ENCODE results near the gene SSH2. TPM values are rescaled to one million over a fixed set of nuclear protein-coding genes. Genes with fewer than 3 reads are reported as not detected.

The SSH2 gene
- total and polyA plus RNA-seq, 4 donors, result 7.5 to 14.1 (median 11.2) TPM

DNA sequence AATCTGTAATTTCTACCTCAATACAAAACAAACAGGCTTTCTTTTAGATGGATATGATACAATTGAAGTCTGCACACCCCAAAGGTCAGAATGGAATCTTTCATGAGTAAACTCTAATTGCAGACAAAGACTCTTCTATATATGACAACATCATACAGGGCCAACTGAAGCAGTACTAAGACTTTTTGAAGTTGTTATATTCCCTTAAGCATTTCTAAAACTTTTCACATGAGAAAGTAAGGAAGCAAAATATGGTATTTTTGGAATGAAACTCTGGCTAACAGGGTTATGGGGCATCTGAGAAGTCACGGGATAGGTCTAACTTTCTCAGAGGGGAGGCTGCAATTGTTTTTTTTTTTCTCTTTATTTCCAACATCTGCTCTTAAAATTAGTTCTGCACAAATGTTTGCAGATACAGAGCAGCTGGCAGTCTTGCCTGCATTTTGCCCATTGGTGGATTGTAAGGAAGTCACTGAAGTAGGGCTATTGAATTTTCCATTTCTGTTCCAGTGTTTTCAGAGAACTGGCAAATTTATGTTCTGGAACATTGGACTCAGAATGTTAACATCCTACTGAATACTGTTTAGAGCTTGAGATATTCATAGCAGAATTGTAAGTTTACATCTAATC is 59.1 kb downstream of the SSH2 start (continued):
- no peak for TF ChIP-seq MAX (IDR thresholded peaks at IDR 0.05)
- no peak for TF ChIP-seq EGR1 (IDR thresholded peaks at IDR 0.05; ENCODE audit: low read depth in 2 of 2)
- no peak for TF ChIP-seq SP1 (IDR thresholded peaks at IDR 0.05)
- no peak for TF ChIP-seq JUND (IDR thresholded peaks at IDR 0.05)
- no peak for TF ChIP-seq RAD21 (IDR thresholded peaks at IDR 0.05)
- TF ChIP-seq HNF4A (conservative IDR thresholded peaks at IDR 0.05), result no peak
- TF ChIP-seq NR2F2 (IDR thresholded peaks at IDR 0.05), result no peak
- no peak for TF ChIP-seq CTCF (IDR thresholded peaks at IDR 0.05; ENCODE audit: low read depth, low read length, missing input control)
- TF ChIP-seq FOXA1 (IDR thresholded peaks at IDR 0.05), result no peak
- TF ChIP-seq GABPA (IDR thresholded peaks at IDR 0.05 in 1 of 2, conservative IDR thresholded peaks at IDR 0.05 in 1 of 2), result no peak

- no peaks in the 10 kb centered on the region for H3K27me3 ChIP-seq (ENCODE audit: control insufficient read depth in 4 of 4, insufficient read depth in 4 of 4, low read length in 3 of 4)
- H3K9me3 ChIP-seq (ENCODE audit: control insufficient read depth in 4 of 4, low read length in 3 of 4), result no peaks in the 10 kb centered on the region
- H3K36me3 ChIP-seq (ENCODE audit: control insufficient read depth in 4 of 4, insufficient read depth in 3 of 4, low read depth in 1 of 4, low read length in 3 of 4), result peaks cover 0 to 1% (median 0%) of the 10 kb centered on the region in 4 donors
- H3K9ac ChIP-seq (ENCODE audit: low read depth in 1 of 2, low read length in 2 of 2), result no peak overlapping the region
- H3K4me1 ChIP-seq (ENCODE audit: control insufficient read depth in 4 of 4, insufficient read depth in 4 of 4, low read length in 3 of 4), result no peaks in the 10 kb centered on the region
- DNase-seq (ENCODE audit: low spot score), result no peak
- H3K27ac ChIP-seq (ENCODE audit: low read depth in 1 of 2, low read length in 2 of 2), result no peak overlapping the region
- no peak for TF ChIP-seq HNF4G (IDR thresholded peaks at IDR 0.05)
- TF ChIP-seq YY1 (IDR thresholded peaks at IDR 0.05), result no peak
- TF ChIP-seq TAF1 (conservative IDR thresholded peaks at IDR 0.05), result no peak
- TF ChIP-seq RAD21 (IDR thresholded peaks at IDR 0.05), result peak; percentile 42 to 49
- TF ChIP-seq MAX (IDR thresholded peaks at IDR 0.05), result no peak
- TF ChIP-seq FOXA1 (IDR thresholded peaks at IDR 0.05), result no peak
- no peak for TF ChIP-seq NR2F2 (IDR thresholded peaks at IDR 0.05)
- TF ChIP-seq, protein P1, sequence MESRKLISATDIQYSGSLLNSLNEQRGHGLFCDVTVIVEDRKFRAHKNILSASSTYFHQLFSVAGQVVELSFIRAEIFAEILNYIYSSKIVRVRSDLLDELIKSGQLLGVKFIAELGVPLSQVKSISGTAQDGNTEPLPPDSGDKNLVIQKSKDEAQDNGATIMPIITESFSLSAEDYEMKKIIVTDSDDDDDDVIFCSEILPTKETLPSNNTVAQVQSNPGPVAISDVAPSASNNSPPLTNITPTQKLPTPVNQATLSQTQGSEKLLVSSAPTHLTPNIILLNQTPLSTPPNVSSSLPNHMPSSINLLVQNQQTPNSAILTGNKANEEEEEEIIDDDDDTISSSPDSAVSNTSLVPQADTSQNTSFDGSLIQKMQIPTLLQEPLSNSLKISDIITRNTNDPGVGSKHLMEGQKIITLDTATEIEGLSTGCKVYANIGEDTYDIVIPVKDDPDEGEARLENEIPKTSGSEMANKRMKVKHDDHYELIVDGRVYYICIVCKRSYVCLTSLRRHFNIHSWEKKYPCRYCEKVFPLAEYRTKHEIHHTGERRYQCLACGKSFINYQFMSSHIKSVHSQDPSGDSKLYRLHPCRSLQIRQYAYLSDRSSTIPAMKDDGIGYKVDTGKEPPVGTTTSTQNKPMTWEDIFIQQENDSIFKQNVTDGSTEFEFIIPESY (IDR thresholded peaks at IDR 0.05), result no peak
- TF ChIP-seq CTCF (IDR thresholded peaks at IDR 0.05; ENCODE audit: low read depth, low read length, missing input control), result peak; percentile 13
- no peak for TF ChIP-seq ATF3 (IDR thresholded peaks at IDR 0.05)
- no peak for TF ChIP-seq RXRA (IDR thresholded peaks at IDR 0.05)
- no peak for TF ChIP-seq HNF4A (conservative IDR thresholded peaks at IDR 0.05)
- no peak for TF ChIP-seq GABPA (IDR thresholded peaks at IDR 0.05 in 1 of 2, conservative IDR thresholded peaks at IDR 0.05 in 1 of 2)
- no peak for TF ChIP-seq JUND (IDR thresholded peaks at IDR 0.05)
- TF ChIP-seq EGR1 (IDR thresholded peaks at IDR 0.05; ENCODE audit: low read depth in 2 of 2), result no peak
- no peak for TF ChIP-seq FOXA2 (IDR thresholded peaks at IDR 0.05)
- H3K4me3 ChIP-seq (ENCODE audit: low read depth in 1 of 3, low read length in 3 of 3), result no peak overlapping the region
- 91% methylated on average over 2 of the region's 2 CpGs for WGBS
These were observed 62.3 kb downstream of the SSH2 start for GRCh38 chr17:29867643-29868181.
